HEK293T (cell line): Measurements from ENCODE around the gene MKNK1.

Experiments used
- CTCF ChIA-PET: fragments of 350-600 bp; formaldehyde crosslinking; extraction: SDS; loops from one replicate; lab custom pipeline; 2021; ENCODE audit warnings: antibody characterized with exemption, inconsistent platforms; lab: Yijun Ruan, JAX
- POLR2A ChIA-PET: fragments of 350-600 bp; formaldehyde crosslinking; extraction: SDS; loops from one replicate; lab custom pipeline; 2020; ENCODE audit warnings: antibody characterized with exemption, inconsistent platforms; lab: Yijun Ruan, JAX
- DNase-seq: peaks from one replicate; pipeline ENCODE4 v3.0.0; 2012; ENCODE audit warnings: mixed read lengths; ENCODE audit errors: extremely low spot score
- ARNT ChIP-seq: fragments of 450-650 bp; IDR thresholded peaks from 2 replicates; pipeline ENCODE4 v1.6.1; 2017; ENCODE audit warnings: mild to moderate bottlenecking
- BHLHE40 ChIP-seq: fragments of 450-650 bp; IDR thresholded peaks from 2 replicates; pipeline ENCODE4 v1.6.1; 2016; ENCODE audit warnings: mild to moderate bottlenecking, moderate library complexity, borderline replicate concordance
- CTBP1 ChIP-seq: fragments of 450-650 bp; IDR thresholded peaks from 2 replicates; pipeline ENCODE4 v1.6.1; 2016; ENCODE audit warnings: borderline replicate concordance
- ELF4 ChIP-seq: fragments of 450-650 bp; IDR thresholded peaks from 2 replicates; pipeline ENCODE4 v1.6.1; 2017; ENCODE audit warnings: antibody characterized with exemption
- FOXA1 ChIP-seq: fragments of 450-650 bp; IDR thresholded peaks from 2 replicates; pipeline ENCODE4 v1.6.1; 2016; ENCODE audit warnings: mild to moderate bottlenecking
- FOXK2 ChIP-seq: fragments of 450-650 bp; IDR thresholded peaks from 2 replicates; pipeline ENCODE4 v1.6.1; 2016; ENCODE audit warnings: mild to moderate bottlenecking
- FOXM1 ChIP-seq: fragments of 450-650 bp; IDR thresholded peaks from 2 replicates; pipeline ENCODE4 v1.6.1; 2017; ENCODE audit warnings: mild to moderate bottlenecking, borderline replicate concordance
- HDGF ChIP-seq: fragments of 450-650 bp; IDR thresholded peaks from 2 replicates; pipeline ENCODE4 v1.6.1; 2017; ENCODE audit warnings: antibody characterized with exemption, borderline replicate concordance
- L3MBTL2 ChIP-seq: fragments of 450-650 bp; conservative IDR thresholded peaks from 2 replicates; pipeline ENCODE4 v1.6.1; 2016; ENCODE audit warnings: mild to moderate bottlenecking
- LEF1 ChIP-seq: fragments of 450-650 bp; IDR thresholded peaks from 2 replicates; pipeline ENCODE4 v1.6.1; 2017; ENCODE audit warnings: mild to moderate bottlenecking, borderline replicate concordance
- NFRKB ChIP-seq: fragments of 450-650 bp; IDR thresholded peaks from 2 replicates; pipeline ENCODE4 v1.6.1; 2016; ENCODE audit warnings: mild to moderate bottlenecking, moderate library complexity
- PKNOX1 ChIP-seq: fragments of 450-650 bp; IDR thresholded peaks from 2 replicates; pipeline ENCODE4 v1.6.1; 2016
- SP1 ChIP-seq: fragments of 450-650 bp; IDR thresholded peaks from 2 replicates; pipeline ENCODE4 v1.6.1; 2017
- SUZ12 ChIP-seq: fragments of 450-650 bp; IDR thresholded peaks from 2 replicates; pipeline ENCODE4 v1.6.1; 2016; ENCODE audit warnings: mild to moderate bottlenecking
- TARDBP ChIP-seq: fragments of 450-650 bp; IDR thresholded peaks from 2 replicates; pipeline ENCODE4 v1.6.1; 2016
- ZNF384 ChIP-seq: fragments of 450-650 bp; IDR thresholded peaks from 2 replicates; pipeline ENCODE4 v1.6.1; 2016

The MKNK1 gene

GRCh38 chr1:46605232-46605631 lies 1.2 kb upstream of the MKNK1 start:
- TF ChIP-seq BHLHE40 (no peak), PKNOX1 (no peak), TARDBP (no peak), HDGF (no peak), NFRKB (no peak), CTBP1 (no peak), L3MBTL2 (no peak), ELF4 (no peak), FOXK2 (no peak), ARNT (no peak), SUZ12 (no peak), FOXA1 (no peak), LEF1 (no peak), ZNF384 (no peak), SP1 (no peak)
- POLR2A ChIA-PET = interaction anchor here (1.1 to 6.9 kb wide), 7 partner anchors 11 to 30 kb away, joined by 3 to 101 read pairs (median 9); partner anchors contain the start of gene MOB3C

GRCh38 chr1:46603481-46603857 lies 599 bp downstream of the MKNK1 start:
- POLR2A ChIA-PET = interaction anchor here (0.9 to 6.9 kb wide), 7 partner anchors 9 to 71 kb away, joined by 3 to 101 read pairs (median 10); partner anchors contain the start of gene MOB3C
- no peak for TF ChIP-seq TARDBP
- CTCF ChIA-PET = interaction anchor here (1.0 to 1.6 kb wide), 2 partner anchors 9 to 18 kb away, joined by 3 to 8 read pairs; no protein-coding TSS in a partner anchor
- DNase-seq = no peak

More at GRCh38 chr1:46605232-46605631, 1.2 kb upstream of the MKNK1 start:
- DNase-seq = no peak
- CTCF ChIA-PET = interaction anchor here (0.8 to 1.4 kb wide), 2 partner anchors 9 to 47 kb away, joined by 3 read pairs; no protein-coding TSS in a partner anchor

GRCh38 chr1:46601257-46602007 lies 2.6 kb downstream of the MKNK1 start:
- ChIA-PET CTCF (no interaction called here), POLR2A (no interaction called here)
- no peak for DNase-seq
- TF ChIP-seq ZNF384 (no peak), HDGF (no peak), SP1 (no peak), LEF1 (no peak), FOXA1 (no peak), BHLHE40 (no peak), ARNT (no peak), FOXM1 (no peak), ELF4 (no peak), FOXK2 (no peak), CTBP1 (no peak), TARDBP (no peak), NFRKB (no peak), SUZ12 (no peak), L3MBTL2 (no peak)

GRCh38 chr1:46599059-46599970 lies 4.8 kb downstream of the MKNK1 start:
- TF ChIP-seq ARNT (no peak), ELF4 (no peak), FOXK2 (no peak), TARDBP (no peak), LEF1 (no peak), SP1 (no peak), HDGF (no peak), FOXA1 (no peak), L3MBTL2 (no peak), FOXM1 (no peak), CTBP1 (no peak), ZNF384 (no peak), BHLHE40 (no peak)
- DNase-seq = no peak
- ChIA-PET POLR2A (interaction anchor here (1.4 kb wide), 1 partner anchor 13 kb away, joined by 3 read pairs; no protein-coding TSS in a partner anchor), CTCF (no interaction called here)

- CTCF ChIA-PET = interaction anchor here (0.7 kb wide), 1 partner anchor 43 kb away, joined by 3 read pairs; no protein-coding TSS in a partner anchor
- POLR2A ChIA-PET = no interaction called here
- TF ChIP-seq ZNF384 (no peak), SP1 (no peak), PKNOX1 (no peak), SUZ12 (no peak), FOXA1 (no peak), TARDBP (no peak), FOXK2 (no peak), ARNT (no peak), NFRKB (no peak), HDGF (no peak), FOXM1 (no peak), LEF1 (no peak), BHLHE40 (no peak), CTBP1 (no peak), ELF4 (no peak)
- DNase-seq = no peak
Measured at GRCh38 chr1:46596846-46597245, 7.2 kb downstream of the MKNK1 start.

- TF ChIP-seq FOXK2 = no peak
- TF ChIP-seq FOXM1 = no peak
- no peak for TF ChIP-seq ZNF384
- TF ChIP-seq SP1 = no peak
- TF ChIP-seq ELF4 = no peak
- no peak for TF ChIP-seq TARDBP
- no peak for TF ChIP-seq L3MBTL2
- no peak for TF ChIP-seq ARNT
- TF ChIP-seq HDGF = no peak
- TF ChIP-seq LEF1 = no peak
- no peak for TF ChIP-seq FOXA1
- no peak for TF ChIP-seq SUZ12
- TF ChIP-seq CTBP1 = no peak
- TF ChIP-seq PKNOX1 = no peak
- CTCF ChIA-PET = interaction anchor here (0.6 kb wide), 1 partner anchor 874 kb away, joined by 3 read pairs; no protein-coding TSS in a partner anchor
Measured at GRCh38 chr1:46596036-46596435, 8.0 kb downstream of the MKNK1 start.

More at GRCh38 chr1:46596036-46596435, 8.0 kb downstream of the MKNK1 start:
- POLR2A ChIA-PET = no interaction called here
- DNase-seq = no peak
